Subcutaneous adipose tissue (tissue), 4 donors: ENCODE results near the gene GRK3. TPM values are rescaled to one million over a fixed set of nuclear protein-coding genes. Genes with fewer than 3 reads are reported as not detected.

Source experiments
- total RNA-seq, 4 donors: library from RNA; depleted of rRNA; stranded (reverse); fragments of >200 nt; gene quantifications; one replicate each; pipeline ENCODE4 v1.1.0, GENCODE V29; 2016
- TF ChIP-seq, protein P1 (sequence below): fragments of 450-650 bp; IDR thresholded peaks from one replicate; pipeline ENCODE4 v1.5.1; 2016; ENCODE audit warnings: low read depth, mild to moderate bottlenecking, control low read depth, antibody characterized with exemption, moderate library complexity

Gene GRK3
- total RNA-seq, 4 donors from 2014 or later: 33.3 to 46.9 (median 41.2) TPM

GRCh38 chr22:25548866-25549464 is 15.5 kb upstream of the GRK3 start:
- TF ChIP-seq, protein P1, sequence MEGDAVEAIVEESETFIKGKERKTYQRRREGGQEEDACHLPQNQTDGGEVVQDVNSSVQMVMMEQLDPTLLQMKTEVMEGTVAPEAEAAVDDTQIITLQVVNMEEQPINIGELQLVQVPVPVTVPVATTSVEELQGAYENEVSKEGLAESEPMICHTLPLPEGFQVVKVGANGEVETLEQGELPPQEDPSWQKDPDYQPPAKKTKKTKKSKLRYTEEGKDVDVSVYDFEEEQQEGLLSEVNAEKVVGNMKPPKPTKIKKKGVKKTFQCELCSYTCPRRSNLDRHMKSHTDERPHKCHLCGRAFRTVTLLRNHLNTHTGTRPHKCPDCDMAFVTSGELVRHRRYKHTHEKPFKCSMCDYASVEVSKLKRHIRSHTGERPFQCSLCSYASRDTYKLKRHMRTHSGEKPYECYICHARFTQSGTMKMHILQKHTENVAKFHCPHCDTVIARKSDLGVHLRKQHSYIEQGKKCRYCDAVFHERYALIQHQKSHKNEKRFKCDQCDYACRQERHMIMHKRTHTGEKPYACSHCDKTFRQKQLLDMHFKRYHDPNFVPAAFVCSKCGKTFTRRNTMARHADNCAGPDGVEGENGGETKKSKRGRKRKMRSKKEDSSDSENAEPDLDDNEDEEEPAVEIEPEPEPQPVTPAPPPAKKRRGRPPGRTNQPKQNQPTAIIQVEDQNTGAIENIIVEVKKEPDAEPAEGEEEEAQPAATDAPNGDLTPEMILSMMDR: no peak

DNA sequence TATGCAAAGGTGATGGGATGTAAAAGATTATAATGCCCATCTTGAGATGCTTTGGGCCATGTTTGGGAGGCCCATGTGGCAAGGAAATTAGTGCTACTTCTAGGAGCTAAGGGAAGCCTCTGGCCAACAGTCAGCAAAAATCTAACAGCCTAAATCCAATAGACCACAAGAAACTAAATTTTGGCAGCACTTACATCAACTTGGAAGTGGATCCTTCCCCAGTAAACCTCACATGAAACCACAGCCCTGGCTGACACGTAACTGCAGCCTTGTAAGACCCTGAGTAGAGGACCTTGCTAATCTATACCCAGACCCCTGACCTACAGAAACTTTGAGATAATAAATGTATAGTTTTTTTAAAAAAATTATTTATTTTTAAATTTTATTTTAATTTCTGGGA is 13.1 kb upstream of the GRK3 start:
- TF ChIP-seq, protein P1: no peak

DNA sequence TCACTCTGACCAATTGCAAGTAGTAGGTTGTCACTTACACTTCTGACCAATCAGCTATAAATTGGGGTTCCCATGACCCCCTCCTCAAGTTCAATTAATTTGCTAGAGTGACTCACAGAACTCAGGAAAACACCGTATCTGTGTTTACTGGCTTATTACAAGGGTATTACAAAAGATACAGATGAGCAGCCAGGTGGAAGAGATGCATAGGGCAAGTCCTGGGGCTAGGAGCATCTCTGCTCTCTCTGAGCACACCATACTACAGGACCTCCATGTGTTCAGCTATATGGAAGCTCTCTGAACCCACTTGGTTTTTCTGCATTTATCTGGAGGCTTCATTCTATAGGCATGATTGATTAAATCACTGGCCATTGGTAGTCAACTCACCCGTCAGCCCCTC is 11.3 kb upstream of the GRK3 start:
- TF ChIP-seq, protein P1: no peak

DNA sequence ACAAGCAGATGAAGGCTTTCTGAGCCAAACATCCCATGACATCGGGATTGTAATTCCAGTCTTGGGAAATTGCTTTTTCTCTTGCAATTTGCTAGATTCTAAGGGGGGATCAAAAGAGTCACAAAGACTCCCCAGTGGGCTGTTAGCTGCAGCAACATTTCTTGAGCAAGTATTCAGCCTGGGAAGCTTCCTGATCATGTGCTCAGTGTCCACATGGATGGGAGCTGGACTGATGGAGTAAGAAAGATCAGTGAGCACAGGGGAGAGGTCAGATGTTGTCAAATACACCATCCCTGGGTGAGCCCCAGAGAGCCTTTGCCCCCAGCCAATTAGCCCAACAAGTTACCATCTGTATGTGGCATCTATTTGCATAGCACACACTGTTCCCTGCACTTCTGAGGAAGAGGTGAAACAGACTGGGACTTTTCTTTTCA is 10.2 kb upstream of the GRK3 start:
- TF ChIP-seq, protein P1: no peak

DNA sequence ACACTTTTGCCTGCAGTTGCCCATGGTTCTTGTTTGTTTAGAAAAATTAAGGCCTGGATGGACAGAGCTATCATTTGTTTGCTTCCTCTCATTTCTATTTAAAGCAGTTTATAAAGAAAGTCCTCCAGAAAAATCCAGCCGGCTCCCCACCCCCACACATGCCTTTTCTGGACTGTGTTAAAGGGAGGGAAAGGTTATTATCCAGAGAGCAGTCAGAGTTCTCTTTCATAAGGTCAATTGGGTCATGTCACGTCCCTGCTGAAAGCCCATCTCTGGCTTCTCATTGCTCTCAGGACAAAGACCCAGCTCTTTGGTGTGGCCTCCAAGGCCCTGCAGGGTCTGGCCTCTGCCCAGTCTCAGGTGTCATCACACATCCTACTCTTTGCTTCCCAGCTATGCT is 9.8 kb upstream of the GRK3 start:
- TF ChIP-seq, protein P1: no peak

DNA sequence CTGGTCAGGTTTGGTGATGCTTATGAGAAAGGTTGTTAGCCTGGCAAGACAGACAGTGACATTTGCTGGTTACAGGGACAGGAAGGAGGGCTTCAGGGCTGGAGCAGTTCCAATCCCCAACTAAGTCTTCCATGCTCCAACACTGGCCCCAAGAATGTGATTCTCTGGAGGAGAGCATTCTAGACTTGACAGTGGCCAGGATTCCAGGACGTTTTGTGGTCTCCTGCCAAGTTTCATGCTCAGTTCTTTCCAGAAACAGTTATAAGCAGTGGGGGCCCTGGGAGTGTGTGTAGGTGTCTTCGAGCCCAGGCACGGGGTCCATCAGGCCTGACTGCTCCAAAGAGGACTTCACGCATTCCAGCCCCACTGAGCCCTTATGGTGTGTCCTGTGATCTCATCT is 8.9 kb upstream of the GRK3 start:
- TF ChIP-seq, protein P1: no peak

- TF ChIP-seq, protein P1: no peak
These were observed 7.3 kb upstream of the GRK3 start for GRCh38 chr22:25557218-25557617.
